Astrocyte of the spinal cord (primary cell): ENCODE results near the gene LSMEM2.
A peak's percentile ranks its signal among the peaks of the same experiment; 100 is the strongest.

Experiments used
- DNase-seq: peaks from one replicate; pipeline ENCODE4 v3.0.0; 2011; ENCODE audit warnings: low read depth, low spot score
- H3K4me3 ChIP-seq: 2 replicates; pipeline ENCODE4 v1.5.1; 2011; ENCODE audit warnings: low read depth, mild to moderate bottlenecking, low read length, moderate library complexity
- CTCF ChIP-seq: IDR thresholded peaks from 2 replicates; pipeline ENCODE4 v1.5.1; 2012; ENCODE audit warnings: low read depth, mild to moderate bottlenecking, low read length, inconsistent platforms
- in situ Hi-C: cut with HindIII; loops from 2 replicates; pipeline ENCODE4 v1.10.0; 2017; ENCODE audit warnings: low sequenced_read_pairs

LSMEM2 gene

GRCh38 chr3:50233176-50233575 lies 45.7 kb upstream of the LSMEM2 start:
- in situ Hi-C loops, result no loop called here
- no peak overlapping the region for H3K4me3 ChIP-seq
- no peak for TF ChIP-seq CTCF
- no peak for DNase-seq

GRCh38 chr3:50235716-50236483 lies 43.0 kb upstream of the LSMEM2 start, which contains the start of gene GNAI2:
GNAI2 (plus strand) TSS chr3:50236204; CDS start chr3:50236336, 132 bp downstream.
- in situ Hi-C loops, result no loop called here
- H3K4me3 ChIP-seq, result peak within 1 kb of the TSS; percentile 95
- no peak for TF ChIP-seq CTCF
- DNase-seq, result peak; percentile 99

- no peak for DNase-seq
- in situ Hi-C loops, result no loop called here
- no peak for TF ChIP-seq CTCF
- peak overlapping the region; percentile 95 for H3K4me3 ChIP-seq
Observed at GRCh38 chr3:50236484-50237132, 42.3 kb upstream of the LSMEM2 start.

- peak overlapping the region; percentile 95 for H3K4me3 ChIP-seq
- no peak for DNase-seq
- in situ Hi-C loops, result no loop called here
- TF ChIP-seq CTCF, result no peak
Observed at GRCh38 chr3:50237133-50237651, 41.7 kb upstream of the LSMEM2 start.

- peak; percentile 81 for DNase-seq
Observed at GRCh38 chr3:50237754-50238548, 40.9 kb upstream of the LSMEM2 start.

More at GRCh38 chr3:50237754-50238548, 40.9 kb upstream of the LSMEM2 start:
- peak overlapping the region; percentile 95 for H3K4me3 ChIP-seq
- no peak for TF ChIP-seq CTCF
- in situ Hi-C loops, result no loop called here
